HepG2 (cell line): ENCODE data around the gene PNKD. TPM values are rescaled to one million over a fixed set of nuclear protein-coding genes. Genes with fewer than 3 reads are reported as not detected.
A peak's percentile ranks its signal among the peaks of the same experiment; 100 is the strongest.

Experiments used
- ATF4 ChIP-seq, 2 experiments: fragments of 450-650 bp in 1 of 2; sonication (generic) in 1 of 2; formaldehyde crosslinking; IDR thresholded peaks; 2 replicates each; pipeline versions ENCODE4 v1.5.0 to v1.8.0; 2020 to 2022; ENCODE audit warnings: mild to moderate bottlenecking in 1 of 2, missing genetic modification reagents in 1 of 2
- CREBL2 ChIP-seq: sonication (generic); formaldehyde crosslinking; IDR thresholded peaks from 2 replicates; pipeline ENCODE4 v1.8.1; 2023; ENCODE audit warnings: missing genetic modification reagents, mild to moderate bottlenecking, borderline replicate concordance
- HDAC1 ChIP-seq: sonication (generic); formaldehyde crosslinking; IDR thresholded peaks from 2 replicates; pipeline ENCODE4 v1.5.1; 2020; ENCODE audit warnings: mild to moderate bottlenecking, missing genetic modification reagents
- KMT2B ChIP-seq: IDR thresholded peaks from 2 replicates; pipeline ENCODE4 v1.6.1; 2016; ENCODE audit warnings: missing genetic modification reagents, missing compliant biosample characterization
- MAFF ChIP-seq: IDR thresholded peaks from 2 replicates; pipeline ENCODE4 v1.6.1; 2011; ENCODE audit warnings: low read depth, low read length, improper control_type of control experiment
- MIER2 ChIP-seq: IDR thresholded peaks from 2 replicates; pipeline ENCODE4 v1.6.1; 2016; ENCODE audit warnings: missing biosample characterization, missing genetic modification reagents
- NAIF1 ChIP-seq: sonication (generic); formaldehyde crosslinking; IDR thresholded peaks from 2 replicates; pipeline ENCODE4 v1.5.0; 2020; ENCODE audit warnings: mild to moderate bottlenecking, missing genetic modification reagents, borderline replicate concordance
- NONO ChIP-seq, 2 experiments: fragments of 450-650 bp in 1 of 2; sonication (generic) in 1 of 2; formaldehyde crosslinking in 1 of 2; IDR thresholded peaks in 1 of 2; conservative IDR thresholded peaks in 1 of 2; 2 replicates each; pipeline versions ENCODE4 v1.6.1 to v1.8.0; 2017 to 2022; ENCODE audit warnings: mild to moderate bottlenecking in 1 of 2, missing genetic modification reagents in 1 of 2, moderate library complexity in 1 of 2
- ONECUT2 ChIP-seq: sonication (generic); formaldehyde crosslinking; IDR thresholded peaks from 2 replicates; pipeline ENCODE4 v1.4.0; 2020; ENCODE audit warnings: missing genetic modification reagents
- PAWR ChIP-seq: sonication (generic); formaldehyde crosslinking; IDR thresholded peaks from 2 replicates; pipeline ENCODE4 v1.4.0; 2020; ENCODE audit warnings: missing genetic modification reagents, mild to moderate bottlenecking, borderline replicate concordance
- PBX2 ChIP-seq: IDR thresholded peaks from 2 replicates; pipeline ENCODE4 v1.6.1; 2016; ENCODE audit warnings: control low read depth
- PHF5A ChIP-seq: IDR thresholded peaks from one replicate; pipeline ENCODE4 v1.6.1; 2018; ENCODE audit warnings: low read depth, missing genetic modification reagents; ENCODE audit not compliant: unreplicated experiment
- PTBP1 ChIP-seq: fragments of 200-400 bp; formaldehyde crosslinking; IDR thresholded peaks from 2 replicates; pipeline ENCODE4 v1.6.1; 2018; ENCODE audit warnings: low read length, low read depth; ENCODE audit not compliant: poor library complexity, severe bottlenecking
- SIX1 ChIP-seq: sonication (generic); formaldehyde crosslinking; IDR thresholded peaks from 2 replicates; pipeline ENCODE4 v1.4.0; 2020; ENCODE audit warnings: missing genetic modification reagents, borderline replicate concordance
- SKI ChIP-seq: fragments of 450-650 bp; IDR thresholded peaks from one replicate; pipeline ENCODE4 v1.6.1; 2018; ENCODE audit warnings: mild to moderate bottlenecking; ENCODE audit not compliant: partially characterized antibody
- STAG1 ChIP-seq: sonication (generic); formaldehyde crosslinking; IDR thresholded peaks from 2 replicates; pipeline ENCODE4 v1.4.0; 2020; ENCODE audit warnings: missing genetic modification reagents
- THAP8 ChIP-seq: sonication (generic); formaldehyde crosslinking; IDR thresholded peaks from 2 replicates; pipeline ENCODE4 v1.5.1; 2020; ENCODE audit warnings: missing genetic modification reagents, mild to moderate bottlenecking, borderline replicate concordance
- ZBTB26 ChIP-seq: IDR thresholded peaks from 2 replicates; pipeline ENCODE4 v1.6.1; 2016; ENCODE audit warnings: missing compliant biosample characterization, missing genetic modification reagents, borderline replicate concordance
- ZBTB8A ChIP-seq: sonication (generic); formaldehyde crosslinking; IDR thresholded peaks from 2 replicates; pipeline ENCODE4 v1.4.0; 2020; ENCODE audit warnings: mild to moderate bottlenecking, low read depth, missing genetic modification reagents, borderline replicate concordance
- ZFP62 ChIP-seq: sonication (generic); formaldehyde crosslinking; IDR thresholded peaks from 2 replicates; pipeline ENCODE4 v1.4.0; 2020; ENCODE audit warnings: missing genetic modification reagents
- ZNF136 ChIP-seq: sonication (generic); formaldehyde crosslinking; IDR thresholded peaks from 2 replicates; pipeline ENCODE4 v1.8.1; 2022; ENCODE audit warnings: low read depth, mild to moderate bottlenecking, moderate library complexity, missing genetic modification reagents
- ZNF616 ChIP-seq: sonication (generic); formaldehyde crosslinking; IDR thresholded peaks from 2 replicates; pipeline ENCODE4 v1.5.0; 2020; ENCODE audit warnings: low read depth, mild to moderate bottlenecking, missing genetic modification reagents
- ZNF747 ChIP-seq: sonication (generic); formaldehyde crosslinking; IDR thresholded peaks from 2 replicates; pipeline ENCODE4 v1.8.1; 2023; ENCODE audit warnings: missing genetic modification reagents, mild to moderate bottlenecking, borderline replicate concordance
- ZNF768 ChIP-seq: sonication (generic); formaldehyde crosslinking; IDR thresholded peaks from 2 replicates; pipeline ENCODE4 v1.4.0; 2020; ENCODE audit warnings: missing genetic modification reagents
- ZSCAN30 ChIP-seq: sonication (generic); formaldehyde crosslinking; IDR thresholded peaks from 2 replicates; pipeline ENCODE4 v1.5.0; 2020; ENCODE audit warnings: mild to moderate bottlenecking, missing genetic modification reagents
- polyA plus RNA-seq, 8 experiments: library from polyadenylated mRNA; depleted of rRNA in 3 of 8; stranded (reverse) in 7 of 8; unstranded in 1 of 8; fragments of >200 nt; fragmentation: Illumina TruSeq in 4 of 8; extraction: Trizol in 4 of 8; gene quantifications; 2 replicates each; pipeline versions ENCODE4 v1.2.1 to v1.2.3, GENCODE V29; 2011 to 2016; ENCODE audit warnings: low read depth in 4 of 8, missing spikeins in 1 of 8, mixed read lengths in 1 of 8; ENCODE audit not compliant: insufficient read depth in 1 of 8
- total RNA-seq, 5 experiments: library from RNA; depleted of rRNA; stranded (reverse); fragments of >200 nt; fragmentation: Illumina TruSeq; extraction: Trizol; gene quantifications; 2 replicates each; pipeline ENCODE4 v1.2.3, GENCODE V29; 2016; ENCODE audit warnings: low read depth in 1 of 5
- TF ChIP-seq, protein P1 (sequence below): sonication (generic); formaldehyde crosslinking; IDR thresholded peaks from 2 replicates; pipeline ENCODE4 v1.5.0; 2020; ENCODE audit warnings: mild to moderate bottlenecking, missing genetic modification reagents

The PNKD gene
- total and polyA plus RNA-seq, 2 of the 13 experiments (the other 11 are each of a cell fraction or from before 2014, with no cell fraction given): 55.9 to 80.4 TPM

DNA sequence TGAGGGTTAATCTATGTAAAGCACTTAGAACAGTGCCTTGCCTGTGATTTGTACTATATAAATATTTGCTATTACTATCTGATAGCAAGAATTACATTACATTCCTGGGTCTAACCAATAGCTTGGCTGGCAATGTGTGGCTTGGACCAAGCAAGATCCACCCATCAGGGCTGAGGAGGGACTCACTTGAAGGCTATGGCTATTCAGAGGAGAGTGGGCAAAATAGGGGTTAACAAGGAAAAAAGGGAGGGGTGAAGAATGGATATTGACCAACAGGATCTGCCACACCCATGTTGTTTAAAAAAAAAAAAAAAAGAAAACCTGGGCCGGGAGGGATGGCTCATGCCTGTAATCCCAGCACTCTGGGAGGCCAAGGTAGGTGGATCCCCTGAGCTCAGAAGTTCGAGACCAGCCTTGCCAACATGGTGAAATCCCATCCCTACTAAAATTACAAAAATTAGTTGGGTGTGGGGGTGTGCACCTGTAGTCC is 42.0 kb downstream of the PNKD start (continued):
- TF ChIP-seq HDAC1 (CRISPR knock-in tag): peak; percentile 58
- no peak for TF ChIP-seq MAFF
- no peak for TF ChIP-seq PBX2 (CRISPR knock-in tag)
- TF ChIP-seq KMT2B (CRISPR knock-in tag): no peak
- no peak for TF ChIP-seq ONECUT2 (CRISPR knock-in tag)
- no peak for TF ChIP-seq NAIF1 (CRISPR knock-in tag)
- TF ChIP-seq, protein P1, sequence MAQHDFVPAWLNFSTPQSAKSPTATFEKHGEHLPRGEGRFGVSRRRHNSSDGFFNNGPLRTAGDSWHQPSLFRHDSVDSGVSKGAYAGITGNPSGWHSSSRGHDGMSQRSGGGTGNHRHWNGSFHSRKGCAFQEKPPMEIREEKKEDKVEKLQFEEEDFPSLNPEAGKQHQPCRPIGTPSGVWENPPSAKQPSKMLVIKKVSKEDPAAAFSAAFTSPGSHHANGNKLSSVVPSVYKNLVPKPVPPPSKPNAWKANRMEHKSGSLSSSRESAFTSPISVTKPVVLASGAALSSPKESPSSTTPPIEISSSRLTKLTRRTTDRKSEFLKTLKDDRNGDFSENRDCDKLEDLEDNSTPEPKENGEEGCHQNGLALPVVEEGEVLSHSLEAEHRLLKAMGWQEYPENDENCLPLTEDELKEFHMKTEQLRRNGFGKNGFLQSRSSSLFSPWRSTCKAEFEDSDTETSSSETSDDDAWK (CRISPR knock-in tag): no peak
- TF ChIP-seq MIER2 (CRISPR knock-in tag): no peak
- TF ChIP-seq ZNF136 (CRISPR knock-in tag): no peak
- peak; percentile 45; the same call in 1 of the 2 replicates for TF ChIP-seq ZNF747 (CRISPR knock-in tag)
- no peak for TF ChIP-seq NONO (IDR thresholded peaks at IDR 0.05)
- TF ChIP-seq NONO (CRISPR knock-in tag; conservative IDR thresholded peaks at IDR 0.05): peak; percentile 48; the same call in 1 of the 2 replicates
- no peak for TF ChIP-seq ZNF616 (CRISPR knock-in tag)
- no peak for TF ChIP-seq ZSCAN30 (CRISPR knock-in tag)
- TF ChIP-seq SKI: no peak
- TF ChIP-seq STAG1: no peak
- TF ChIP-seq PTBP1: no peak
- no peak for TF ChIP-seq PAWR (CRISPR knock-in tag)
- no peak for TF ChIP-seq ZBTB8A (CRISPR knock-in tag)
- TF ChIP-seq ZFP62 (CRISPR knock-in tag): no peak
- TF ChIP-seq ZNF768 (CRISPR knock-in tag): no peak
- no peak for TF ChIP-seq CREBL2
- no peak for TF ChIP-seq ZBTB26 (CRISPR knock-in tag)
- no peak for TF ChIP-seq THAP8 (CRISPR knock-in tag)
- TF ChIP-seq PHF5A (CRISPR knock-in tag): no peak
- TF ChIP-seq SIX1 (CRISPR knock-in tag): peak; percentile 41; the same call in 1 of the 2 replicates
- TF ChIP-seq ATF4 (CRISPR knock-in tag; IDR thresholded peaks at IDR 0.05): 0 out of 4 replicates have a peak, but pooled peaks of 1 of the 2 experiments have one; percentile 3
